ENCODE results near the gene UVRAG.

GRCh38 chr11:75964071-75964470, 149.1 kb downstream of the UVRAG start:
- TF ChIP-seq FOXP4 (CRISPR knock-in tag; IDR thresholded peaks at IDR 0.05) (no peak), ZNF274 (CRISPR knock-in tag; IDR thresholded peaks at IDR 0.05) (no peak), TCF7L2 (IDR thresholded peaks at IDR 0.05; ENCODE audit: low read depth, low read length) (no peak), ZZZ3 (CRISPR knock-in tag; IDR thresholded peaks at IDR 0.05; ENCODE audit: borderline replicate concordance) (no peak)

Data from HepG2 (cell line).